PC-3 (cell line): Measurements from ENCODE around the gene DYDC1. TPM values are rescaled to one million over a fixed set of nuclear protein-coding genes. Genes with fewer than 3 reads are reported as not detected.

Experiments used
- ATAC-seq: fragments of 200-7000 bp; cut with Tn5 transposase; 2 replicates; pipeline ENCODE4 v1.9.1; 2020; ENCODE audit warnings: mild to moderate bottlenecking, moderate library complexity
- BruUV-seq: library from RNA; stranded (reverse); fragments of 400-500 nt; replicated peaks from 2 replicates; lab custom pipeline; 2021; lab: Mats Ljungman, UMichigan
- CTCF ChIA-PET: fragments of 300-600 bp; sonication (Branson Sonifier 250); formaldehyde crosslinking; loops from one replicate; lab custom pipeline; 2022; ENCODE audit warnings: antibody characterized with exemption; lab: Charles Lee
- POLR2A ChIA-PET: fragments of 300-600 bp; sonication (Branson Sonifier 250); formaldehyde crosslinking; loops from one replicate; lab custom pipeline; 2022; ENCODE audit warnings: antibody characterized with exemption; ENCODE audit not compliant: unreplicated experiment; lab: Charles Lee
- DNase-seq: peaks from one replicate; pipeline ENCODE4 v3.0.0-alpha.2; 2015
- H2AFZ ChIP-seq: fragments of 300-600 bp; sonication (generic); 2 replicates; pipeline ENCODE4 v1.6.0; 2016; ENCODE audit warnings: antibody characterized with exemption, low read length
- H3F3A ChIP-seq: fragments of 300-600 bp; sonication (generic); one replicate; pipeline ENCODE4 v1.6.0; 2017; ENCODE audit warnings: antibody characterized with exemption, low read length, control low read depth, mild to moderate bottlenecking; ENCODE audit not compliant: unreplicated experiment
- H3K27ac ChIP-seq: fragments of 300-600 bp; sonication (generic); 2 replicates; pipeline ENCODE4 v1.5.1; 2016; ENCODE audit warnings: mild to moderate bottlenecking, low read length
- H3K27me3 ChIP-seq: fragments of 300-600 bp; sonication (generic); 2 replicates; pipeline ENCODE4 v1.6.1; 2016; ENCODE audit warnings: low read length, mixed read lengths
- H3K36me3 ChIP-seq: fragments of 300-600 bp; sonication (generic); 2 replicates; pipeline ENCODE4 v1.6.1; 2016; ENCODE audit warnings: low read depth, mixed run types, low read length, mixed read lengths
- H3K4me1 ChIP-seq: fragments of 300-600 bp; sonication (generic); 2 replicates; pipeline ENCODE4 v1.5.1; 2016; ENCODE audit warnings: low read length; ENCODE audit not compliant: insufficient read depth
- H3K4me2 ChIP-seq: fragments of 300-600 bp; sonication (generic); 2 replicates; pipeline ENCODE4 v1.6.0; 2016; ENCODE audit warnings: low read length
- H3K4me3 ChIP-seq: fragments of 300-600 bp; sonication (generic); 2 replicates; pipeline ENCODE4 v1.5.1; 2016; ENCODE audit warnings: mild to moderate bottlenecking, low read length, mixed read lengths
- H3K79me2 ChIP-seq: fragments of 300-600 bp; sonication (generic); 2 replicates; pipeline ENCODE4 v1.6.1; 2017; ENCODE audit warnings: low read length, mixed read lengths
- H3K9ac ChIP-seq: fragments of 300-600 bp; sonication (generic); 2 replicates; pipeline ENCODE4 v1.6.0; 2016; ENCODE audit warnings: mild to moderate bottlenecking, low read length
- H3K9me2 ChIP-seq: fragments of 300-600 bp; sonication (generic); replicated peaks from 2 replicates; pipeline ENCODE4 v1.6.1; 2016; ENCODE audit warnings: mixed run types, low read length, mixed read lengths
- H3K9me3 ChIP-seq: fragments of 300-600 bp; sonication (generic); 2 replicates; pipeline ENCODE4 v1.6.1; 2016; ENCODE audit warnings: low read length, mixed read lengths
- H4K20me1 ChIP-seq: fragments of 300-600 bp; sonication (generic); 2 replicates; pipeline ENCODE4 v1.6.1; 2016; ENCODE audit warnings: low read length, mixed read lengths
- CTCF ChIP-seq: fragments of 300-600 bp; sonication (generic); conservative IDR thresholded peaks from 2 replicates; pipeline ENCODE4 v1.5.1; 2017; ENCODE audit warnings: antibody characterized with exemption, low read depth, mild to moderate bottlenecking, low read length
- EZH2 ChIP-seq: fragments of 300-600 bp; sonication (generic); IDR thresholded peaks from one replicate; pipeline ENCODE4 v1.6.1; 2017; ENCODE audit warnings: antibody characterized with exemption, mild to moderate bottlenecking, low read length; ENCODE audit not compliant: unreplicated experiment
- EZH2phosphoT487 ChIP-seq: fragments of 300-600 bp; sonication (generic); IDR thresholded peaks from 2 replicates; pipeline ENCODE4 v1.6.1; 2018; ENCODE audit warnings: mild to moderate bottlenecking, antibody characterized with exemption, low read length, borderline replicate concordance
- intact Hi-C: fragments of 100-400 bp; cut with micrococcal nuclease; formaldehyde crosslinking; loops from 2 replicates; pipeline ENCODE4 v1.9.0; 2023
- total RNA-seq: library from RNA; depleted of rRNA; stranded (reverse); fragments of >200 nt; gene quantifications from 2 replicates; pipeline ENCODE4 v1.2.3, GENCODE V29; 2014

Gene DYDC1
- total RNA-seq, 1 experiment from 2014 or later = not detected

GRCh38 chr10:80405035-80405434 lies 48.5 kb upstream of the DYDC1 start:
- no peak overlapping the region for H3K27ac ChIP-seq
- no peaks in the 10 kb centered on the region for H3K4me1 ChIP-seq
- no TSS peak for BruUV-seq
- no peaks in the 10 kb centered on the region for H3K79me2 ChIP-seq
- no peak for DNase-seq
- no peaks in the 10 kb centered on the region for H4K20me1 ChIP-seq
- H3K9ac ChIP-seq = no peak overlapping the region
- H3K9me2 ChIP-seq = no peaks in the 10 kb centered on the region
- no peaks in the 10 kb centered on the region for H3K9me3 ChIP-seq
- H3F3A ChIP-seq = no peaks in the 10 kb centered on the region
- H2AFZ ChIP-seq = no peak overlapping the region
- POLR2A ChIA-PET = no interaction called here
- CTCF ChIA-PET = no interaction called here
- H3K4me3 ChIP-seq = no peak overlapping the region
- H3K36me3 ChIP-seq = no peaks in the 10 kb centered on the region
- TF ChIP-seq CTCF = no peak
- no peak for TF ChIP-seq EZH2
- TF ChIP-seq EZH2phosphoT487 = no peak
- intact Hi-C loops = no loop called here
- no peak for ATAC-seq
- H3K27me3 ChIP-seq = no peaks in the 10 kb centered on the region
- no peak overlapping the region for H3K4me2 ChIP-seq

- DNase-seq (no peak), ATAC-seq (no peak)
- Histone ChIP-seq H4K20me1 (no peaks in the 10 kb centered on the region), H3K4me3 (no peak overlapping the region), H3K4me1 (no peaks in the 10 kb centered on the region), H3K9me3 (no peaks in the 10 kb centered on the region), H3K9ac (no peak overlapping the region), H3K79me2 (no peaks in the 10 kb centered on the region), H3F3A (no peaks in the 10 kb centered on the region), H3K36me3 (no peaks in the 10 kb centered on the region), H3K27ac (no peak overlapping the region), H3K27me3 (no peaks in the 10 kb centered on the region), H3K4me2 (no peak overlapping the region), H3K9me2 (no peaks in the 10 kb centered on the region), H2AFZ (no peak overlapping the region)
- intact Hi-C loops = no loop called here
- ChIA-PET POLR2A (no interaction called here), CTCF (no interaction called here)
- TF ChIP-seq CTCF = no peak
- no peak for TF ChIP-seq EZH2
- TF ChIP-seq EZH2phosphoT487 = no peak
- no TSS peak for BruUV-seq
Observed at GRCh38 chr10:80400136-80400804, 43.7 kb upstream of the DYDC1 start.

GRCh38 chr10:80397014-80397413 lies 40.5 kb upstream of the DYDC1 start:
- POLR2A ChIA-PET = no interaction called here

More at GRCh38 chr10:80397014-80397413, 40.5 kb upstream of the DYDC1 start:
- DNase-seq = no peak
- Histone ChIP-seq H3K9me2 (no peaks in the 10 kb centered on the region), H3F3A (no peaks in the 10 kb centered on the region), H3K27me3 (no peaks in the 10 kb centered on the region), H3K4me3 (no peak overlapping the region), H3K9me3 (no peaks in the 10 kb centered on the region), H3K79me2 (no peaks in the 10 kb centered on the region), H3K36me3 (no peaks in the 10 kb centered on the region), H3K27ac (no peak overlapping the region), H2AFZ (no peak overlapping the region), H3K4me2 (no peak overlapping the region), H4K20me1 (no peaks in the 10 kb centered on the region), H3K9ac (no peak overlapping the region), H3K4me1 (no peaks in the 10 kb centered on the region)
- CTCF ChIA-PET = no interaction called here
- TF ChIP-seq EZH2phosphoT487 (no peak), EZH2 (no peak), CTCF (no peak)
- intact Hi-C loops = no loop called here
- ATAC-seq = no peak
- no TSS peak for BruUV-seq
